ENCODE measurements around the gene ANGEL2.

ANGEL2 gene

DNA sequence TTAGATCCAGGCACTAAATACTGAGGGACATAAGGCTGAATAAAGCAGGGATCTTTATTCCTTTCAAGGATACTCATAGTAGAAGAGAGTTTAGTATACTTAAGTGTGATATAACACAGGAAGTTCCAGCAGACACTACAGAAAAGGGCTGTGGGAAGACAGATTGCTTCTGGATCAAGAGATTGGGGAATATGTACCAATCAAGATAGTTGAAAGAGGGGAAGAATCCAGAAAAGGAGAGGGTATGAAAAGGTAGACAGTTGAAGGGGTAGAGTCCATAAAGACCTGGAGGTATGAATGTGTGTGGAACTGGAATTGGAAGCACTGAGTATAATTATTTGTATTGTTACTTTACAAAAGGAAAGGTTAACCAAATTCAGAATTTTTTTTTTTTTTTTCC is 37.8 kb upstream of the ANGEL2 start:
- Histone ChIP-seq H3K79me1 (ENCODE audit: low read depth, low read length) (no peaks in the 10 kb centered on the region), H3K23ac (ENCODE audit: low read depth, low read length, poor library complexity) (no peak overlapping the region), H2AK5ac (ENCODE audit: low read depth, low read length) (no peak overlapping the region), H2AFZ (ENCODE audit: low read length) (no peak overlapping the region), H3K4ac (ENCODE audit: low read length) (no peak overlapping the region), H3K18ac (ENCODE audit: low read length) (no peak overlapping the region), H3K14ac (ENCODE audit: low read length) (no peak overlapping the region), H2BK12ac (ENCODE audit: low read length) (no peak overlapping the region), H3K4me3 (ENCODE audit: low read length in 2 of 2) (no peak overlapping the region), H4K8ac (ENCODE audit: low read depth, low read length) (no peak overlapping the region), H3K27ac (replicated peaks; ENCODE audit: low read length) (no peak overlapping the region), H2BK15ac (ENCODE audit: low read length) (no peak overlapping the region), H2BK120ac (ENCODE audit: low read depth, low read length) (no peak overlapping the region), H3K27me3 (ENCODE audit: control insufficient read depth in 3 of 3, insufficient read depth in 3 of 3, low read depth in 1 of 3, low read length in 3 of 3) (peaks cover 0 to 1% (median 0%) of the 10 kb centered on the region in 3 experiments), H3K9me3 (replicated peaks in 1 of 2; ENCODE audit: control insufficient read depth in 2 of 2, insufficient read depth in 1 of 2, low read depth in 1 of 2, low read length in 2 of 2) (peaks cover 0 to 6% of the 10 kb centered on the region in 2 donors), H3K36me3 (replicated peaks in 1 of 2; ENCODE audit: control insufficient read depth in 2 of 2, insufficient read depth in 2 of 2, low read length in 2 of 2) (no peaks in the 10 kb centered on the region), H3K9ac (ENCODE audit: low read depth, low read length, poor library complexity) (no peak overlapping the region), H3K4me2 (ENCODE audit: insufficient read depth, low read length, poor library complexity, severe bottlenecking) (no peak overlapping the region), H4K91ac (ENCODE audit: low read depth, low read length, poor library complexity) (no peak overlapping the region), H3K4me1 (ENCODE audit: control insufficient read depth in 2 of 2, insufficient read depth in 1 of 2, low read depth in 1 of 2, low read length in 2 of 2) (peaks cover 0 to 1% of the 10 kb centered on the region in 2 donors), H2BK5ac (ENCODE audit: low read length) (no peak overlapping the region)
- DNase-seq (ENCODE audit: low spot score) = no peak

DNA sequence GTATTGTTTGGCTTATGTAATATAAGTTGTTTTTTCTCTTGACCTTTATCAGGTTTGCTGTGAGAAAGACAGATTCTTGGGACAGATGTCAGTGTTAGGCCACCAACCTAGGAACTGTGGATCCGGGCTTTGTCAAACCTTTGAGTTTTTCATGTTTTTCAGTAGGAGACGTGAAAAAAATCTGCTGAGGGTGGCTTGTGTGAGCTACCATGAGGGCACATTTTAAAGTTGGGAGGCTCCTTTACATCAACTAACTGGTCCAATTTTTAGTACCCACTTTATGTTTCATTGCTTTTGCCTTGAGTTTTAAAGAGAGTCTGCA is 36.2 kb upstream of the ANGEL2 start:
- H3K9ac ChIP-seq (ENCODE audit: low read depth, low read length, poor library complexity) = no peak overlapping the region
- no peak overlapping the region for H3K27ac ChIP-seq (replicated peaks; ENCODE audit: low read length)

GRCh38 chr1:213051127-213051880 is 35.6 kb upstream of the ANGEL2 start, which contains the start of gene RPS6KC1:
Gene RPS6KC1, plus strand, starts transcription at chr1:213051241. Its CDS starts 164 bp downstream, at chr1:213051405.
- H3K27me3 ChIP-seq (ENCODE audit: control insufficient read depth in 3 of 3, insufficient read depth in 3 of 3, low read depth in 1 of 3, low read length in 3 of 3) = peaks cover 0 to 1% (median 0%) of the 10 kb centered on the region in 3 experiments
- no peak within 1 kb of the TSS for H2BK120ac ChIP-seq (ENCODE audit: low read depth, low read length)
- no peak within 1 kb of the TSS for H3K27ac ChIP-seq (replicated peaks; ENCODE audit: low read length)
- H3K9ac ChIP-seq (ENCODE audit: low read depth, low read length, poor library complexity) = peak within 1 kb of the TSS; percentile 81
- peak; percentile 37 for DNase-seq (ENCODE audit: low spot score)
- peak within 1 kb of the TSS; percentile 84 for H3K4me2 ChIP-seq (ENCODE audit: insufficient read depth, low read length, poor library complexity, severe bottlenecking)
- H2BK5ac ChIP-seq (ENCODE audit: low read length) = peak within 1 kb of the TSS; percentile 66
- H2BK12ac ChIP-seq (ENCODE audit: low read length) = no peak within 1 kb of the TSS
- H3K79me1 ChIP-seq (ENCODE audit: low read depth, low read length) = no peaks in the 10 kb centered on the region
- H3K9me3 ChIP-seq (replicated peaks in 1 of 2; ENCODE audit: control insufficient read depth in 2 of 2, insufficient read depth in 1 of 2, low read depth in 1 of 2, low read length in 2 of 2) = peaks cover 0 to 6% of the 10 kb centered on the region in 2 donors
- peak within 1 kb of the TSS; percentile 69 for H2BK15ac ChIP-seq (ENCODE audit: low read length)
- no CpG with 5 or more reads among the region's 42 CpGs for WGBS, 2 donors (ENCODE audit: extremely low coverage in 2 of 2, insufficient read length in 2 of 2, insufficient replicate concordance in 1 of 2)
- H4K8ac ChIP-seq (ENCODE audit: low read depth, low read length) = peak within 1 kb of the TSS; percentile 29
- peak within 1 kb of the TSS; percentile 21 for H3K14ac ChIP-seq (ENCODE audit: low read length)
- H3K4me1 ChIP-seq (ENCODE audit: control insufficient read depth in 2 of 2, insufficient read depth in 1 of 2, low read depth in 1 of 2, low read length in 2 of 2) = peaks cover 0 to 1% of the 10 kb centered on the region in 2 donors
- H3K36me3 ChIP-seq (replicated peaks in 1 of 2; ENCODE audit: control insufficient read depth in 2 of 2, insufficient read depth in 2 of 2, low read length in 2 of 2) = no peaks in the 10 kb centered on the region
- H2AK5ac ChIP-seq (ENCODE audit: low read depth, low read length) = no peak within 1 kb of the TSS
- peak within 1 kb of the TSS; percentile 91 to 99 for H3K4me3 ChIP-seq (ENCODE audit: low read length in 2 of 2)
- H3K23ac ChIP-seq (ENCODE audit: low read depth, low read length, poor library complexity) = peak within 1 kb of the TSS; percentile 96
- peak within 1 kb of the TSS; percentile 89 for H2AFZ ChIP-seq (ENCODE audit: low read length)
- no peak within 1 kb of the TSS for H4K91ac ChIP-seq (ENCODE audit: low read depth, low read length, poor library complexity)
- peak within 1 kb of the TSS; percentile 85 for H3K18ac ChIP-seq (ENCODE audit: low read length)
- H3K4ac ChIP-seq (ENCODE audit: low read length) = peak within 1 kb of the TSS; percentile 37

More for the DNA sequence above, 36.2 kb upstream of the ANGEL2 start:
- Histone ChIP-seq H2BK15ac (ENCODE audit: low read length) (no peak overlapping the region), H3K4me1 (ENCODE audit: control insufficient read depth in 2 of 2, insufficient read depth in 1 of 2, low read depth in 1 of 2, low read length in 2 of 2) (peaks cover 0 to 1% of the 10 kb centered on the region in 2 donors), H3K18ac (ENCODE audit: low read length) (no peak overlapping the region), H3K4ac (ENCODE audit: low read length) (no peak overlapping the region), H2AK5ac (ENCODE audit: low read depth, low read length) (no peak overlapping the region), H3K14ac (ENCODE audit: low read length) (no peak overlapping the region), H4K8ac (ENCODE audit: low read depth, low read length) (no peak overlapping the region), H3K4me2 (ENCODE audit: insufficient read depth, low read length, poor library complexity, severe bottlenecking) (peak overlapping the region; percentile 84), H2BK120ac (ENCODE audit: low read depth, low read length) (no peak overlapping the region), H3K36me3 (replicated peaks in 1 of 2; ENCODE audit: control insufficient read depth in 2 of 2, insufficient read depth in 2 of 2, low read length in 2 of 2) (no peaks in the 10 kb centered on the region), H2BK12ac (ENCODE audit: low read length) (no peak overlapping the region), H2BK5ac (ENCODE audit: low read length) (no peak overlapping the region), H3K27me3 (ENCODE audit: control insufficient read depth in 3 of 3, insufficient read depth in 3 of 3, low read depth in 1 of 3, low read length in 3 of 3) (peaks cover 0 to 1% (median 0%) of the 10 kb centered on the region in 3 experiments), H3K23ac (ENCODE audit: low read depth, low read length, poor library complexity) (no peak overlapping the region), H3K4me3 (ENCODE audit: low read length in 2 of 2) (peak overlapping the region in 1 of 2 donors; percentile 99), H3K9me3 (replicated peaks in 1 of 2; ENCODE audit: control insufficient read depth in 2 of 2, insufficient read depth in 1 of 2, low read depth in 1 of 2, low read length in 2 of 2) (peaks cover 0 to 6% of the 10 kb centered on the region in 2 donors), H4K91ac (ENCODE audit: low read depth, low read length, poor library complexity) (no peak overlapping the region), H3K79me1 (ENCODE audit: low read depth, low read length) (no peaks in the 10 kb centered on the region), H2AFZ (ENCODE audit: low read length) (peak overlapping the region; percentile 89)
- no CpG with 5 or more reads among the region's 2 CpGs for WGBS, 2 donors (ENCODE audit: extremely low coverage in 2 of 2, insufficient read length in 2 of 2, insufficient replicate concordance in 1 of 2)
- DNase-seq (ENCODE audit: low spot score) = no peak

DNA sequence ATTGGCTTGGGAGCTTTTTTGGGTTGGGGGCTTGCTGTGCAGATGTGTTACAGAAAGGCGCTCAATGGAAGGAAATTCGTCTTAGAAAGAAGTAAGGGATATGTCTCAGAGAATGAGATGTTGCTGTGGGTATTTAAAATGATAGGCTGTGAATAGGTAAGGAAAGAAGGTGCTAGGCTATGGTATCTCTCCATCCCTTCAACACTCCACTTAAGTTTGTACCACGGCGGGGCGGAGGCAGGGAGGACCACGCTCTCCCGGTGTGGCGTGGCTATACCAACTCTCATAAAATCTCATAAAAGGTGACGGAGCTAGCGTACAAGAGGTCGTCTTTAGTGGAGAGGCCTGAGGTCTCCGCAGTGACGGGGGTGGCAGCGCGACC is 35.1 kb upstream of the ANGEL2 start:
- Histone ChIP-seq H3K4me2 (ENCODE audit: insufficient read depth, low read length, poor library complexity, severe bottlenecking) (peak overlapping the region; percentile 84), H3K36me3 (replicated peaks in 1 of 2; ENCODE audit: control insufficient read depth in 2 of 2, insufficient read depth in 2 of 2, low read length in 2 of 2) (no peaks in the 10 kb centered on the region), H3K27me3 (ENCODE audit: control insufficient read depth in 3 of 3, insufficient read depth in 3 of 3, low read depth in 1 of 3, low read length in 3 of 3) (peaks cover 0 to 1% (median 0%) of the 10 kb centered on the region in 3 experiments), H3K4ac (ENCODE audit: low read length) (peak overlapping the region; percentile 13), H2BK5ac (ENCODE audit: low read length) (peak overlapping the region; percentile 66), H2BK12ac (ENCODE audit: low read length) (no peak overlapping the region), H3K4me3 (ENCODE audit: low read length in 2 of 2) (peak overlapping the region; percentile 91 to 99), H3K23ac (ENCODE audit: low read depth, low read length, poor library complexity) (peak overlapping the region; percentile 96), H3K14ac (ENCODE audit: low read length) (no peak overlapping the region), H2BK15ac (ENCODE audit: low read length) (peak overlapping the region; percentile 69), H2AK5ac (ENCODE audit: low read depth, low read length) (no peak overlapping the region), H4K91ac (ENCODE audit: low read depth, low read length, poor library complexity) (no peak overlapping the region), H3K9me3 (replicated peaks in 1 of 2; ENCODE audit: control insufficient read depth in 2 of 2, insufficient read depth in 1 of 2, low read depth in 1 of 2, low read length in 2 of 2) (peaks cover 0 to 6% of the 10 kb centered on the region in 2 donors), H3K9ac (ENCODE audit: low read depth, low read length, poor library complexity) (no peak overlapping the region), H4K8ac (ENCODE audit: low read depth, low read length) (peak overlapping the region; percentile 29), H3K27ac (replicated peaks; ENCODE audit: low read length) (no peak overlapping the region), H3K79me1 (ENCODE audit: low read depth, low read length) (no peaks in the 10 kb centered on the region), H3K4me1 (ENCODE audit: control insufficient read depth in 2 of 2, insufficient read depth in 1 of 2, low read depth in 1 of 2, low read length in 2 of 2) (peaks cover 0 to 1% of the 10 kb centered on the region in 2 donors), H2BK120ac (ENCODE audit: low read depth, low read length) (no peak overlapping the region), H3K18ac (ENCODE audit: low read length) (peak overlapping the region; percentile 55), H2AFZ (ENCODE audit: low read length) (peak overlapping the region; percentile 89)
- WGBS, 2 donors (ENCODE audit: extremely low coverage in 2 of 2, insufficient read length in 2 of 2, insufficient replicate concordance in 1 of 2) = no CpG with 5 or more reads among the region's 15 CpGs
- DNase-seq (ENCODE audit: low spot score) = no peak

Data from neuronal stem cell (in vitro differentiated cells).